ENCODE results near the gene PLEKHM2.
A peak's percentile ranks its signal among the peaks of the same experiment; 100 is the strongest.

Gene PLEKHM2

DNA sequence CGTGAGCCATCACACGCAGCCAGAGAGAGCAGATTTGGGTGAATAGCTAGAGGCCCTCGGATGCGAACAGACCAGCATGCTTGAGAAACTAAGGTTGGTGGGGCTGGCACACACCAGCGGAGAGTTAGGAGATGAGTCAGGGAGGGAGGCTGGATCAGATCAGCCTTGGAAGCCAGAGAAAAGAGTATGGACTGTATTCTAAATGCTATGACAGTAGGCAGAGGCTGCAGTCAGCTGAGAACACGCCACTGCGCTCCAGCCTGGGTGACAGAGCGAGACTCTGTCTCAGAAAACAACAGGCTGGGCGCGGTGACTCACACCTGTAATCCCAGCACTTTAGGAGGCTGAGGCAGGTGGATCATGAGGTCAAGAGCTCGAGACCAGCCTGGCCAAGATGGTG lies 4.0 kb upstream of the PLEKHM2 start:
- peak; percentile 45 for ATAC-seq
- TF ChIP-seq, protein P1, sequence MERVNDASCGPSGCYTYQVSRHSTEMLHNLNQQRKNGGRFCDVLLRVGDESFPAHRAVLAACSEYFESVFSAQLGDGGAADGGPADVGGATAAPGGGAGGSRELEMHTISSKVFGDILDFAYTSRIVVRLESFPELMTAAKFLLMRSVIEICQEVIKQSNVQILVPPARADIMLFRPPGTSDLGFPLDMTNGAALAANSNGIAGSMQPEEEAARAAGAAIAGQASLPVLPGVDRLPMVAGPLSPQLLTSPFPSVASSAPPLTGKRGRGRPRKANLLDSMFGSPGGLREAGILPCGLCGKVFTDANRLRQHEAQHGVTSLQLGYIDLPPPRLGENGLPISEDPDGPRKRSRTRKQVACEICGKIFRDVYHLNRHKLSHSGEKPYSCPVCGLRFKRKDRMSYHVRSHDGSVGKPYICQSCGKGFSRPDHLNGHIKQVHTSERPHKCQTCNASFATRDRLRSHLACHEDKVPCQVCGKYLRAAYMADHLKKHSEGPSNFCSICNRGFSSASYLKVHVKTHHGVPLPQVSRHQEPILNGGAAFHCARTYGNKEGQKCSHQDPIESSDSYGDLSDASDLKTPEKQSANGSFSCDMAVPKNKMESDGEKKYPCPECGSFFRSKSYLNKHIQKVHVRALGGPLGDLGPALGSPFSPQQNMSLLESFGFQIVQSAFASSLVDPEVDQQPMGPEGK (CRISPR knock-in tag; IDR thresholded peaks at IDR 0.05; ENCODE audit: borderline replicate concordance): no peak
- TF ChIP-seq TOX (CRISPR knock-in tag; IDR thresholded peaks at IDR 0.05; ENCODE audit: borderline replicate concordance) (no peak), ESRRG (CRISPR knock-in tag; IDR thresholded peaks at IDR 0.05) (no peak), ARNTL (CRISPR knock-in tag; IDR thresholded peaks at IDR 0.05; ENCODE audit: borderline replicate concordance, low read depth) (no peak), ZC3H10 (CRISPR knock-in tag; IDR thresholded peaks at IDR 0.05) (no peak), ISL1 (CRISPR knock-in tag; IDR thresholded peaks at IDR 0.05) (no peak), OSR1 (CRISPR knock-in tag; IDR thresholded peaks at IDR 0.05) (no peak), RARB (CRISPR knock-in tag; IDR thresholded peaks at IDR 0.05) (no peak), TCF4 (CRISPR knock-in tag; IDR thresholded peaks at IDR 0.05; ENCODE audit: borderline replicate concordance) (no peak), CSDC2 (CRISPR knock-in tag; IDR thresholded peaks at IDR 0.05) (no peak), ZFP3 (CRISPR knock-in tag; IDR thresholded peaks at IDR 0.05) (no peak), ZNF565 (CRISPR knock-in tag; conservative IDR thresholded peaks at IDR 0.05; ENCODE audit: low read depth) (no peak), ZNF70 (CRISPR knock-in tag; IDR thresholded peaks at IDR 0.05) (no peak), ZFP30 (CRISPR knock-in tag; IDR thresholded peaks at IDR 0.05) (no peak)
- TF ChIP-seq, protein P2, sequence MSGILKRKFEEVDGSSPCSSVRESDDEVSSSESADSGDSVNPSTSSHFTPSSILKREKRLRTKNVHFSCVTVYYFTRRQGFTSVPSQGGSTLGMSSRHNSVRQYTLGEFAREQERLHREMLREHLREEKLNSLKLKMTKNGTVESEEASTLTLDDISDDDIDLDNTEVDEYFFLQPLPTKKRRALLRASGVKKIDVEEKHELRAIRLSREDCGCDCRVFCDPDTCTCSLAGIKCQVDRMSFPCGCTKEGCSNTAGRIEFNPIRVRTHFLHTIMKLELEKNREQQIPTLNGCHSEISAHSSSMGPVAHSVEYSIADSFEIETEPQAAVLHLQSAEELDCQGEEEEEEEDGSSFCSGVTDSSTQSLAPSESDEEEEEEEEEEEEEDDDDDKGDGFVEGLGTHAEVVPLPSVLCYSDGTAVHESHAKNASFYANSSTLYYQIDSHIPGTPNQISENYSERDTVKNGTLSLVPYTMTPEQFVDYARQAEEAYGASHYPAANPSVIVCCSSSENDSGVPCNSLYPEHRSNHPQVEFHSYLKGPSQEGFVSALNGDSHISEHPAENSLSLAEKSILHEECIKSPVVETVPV (CRISPR knock-in tag; IDR thresholded peaks at IDR 0.05): no peak
- TF ChIP-seq, protein P3, sequence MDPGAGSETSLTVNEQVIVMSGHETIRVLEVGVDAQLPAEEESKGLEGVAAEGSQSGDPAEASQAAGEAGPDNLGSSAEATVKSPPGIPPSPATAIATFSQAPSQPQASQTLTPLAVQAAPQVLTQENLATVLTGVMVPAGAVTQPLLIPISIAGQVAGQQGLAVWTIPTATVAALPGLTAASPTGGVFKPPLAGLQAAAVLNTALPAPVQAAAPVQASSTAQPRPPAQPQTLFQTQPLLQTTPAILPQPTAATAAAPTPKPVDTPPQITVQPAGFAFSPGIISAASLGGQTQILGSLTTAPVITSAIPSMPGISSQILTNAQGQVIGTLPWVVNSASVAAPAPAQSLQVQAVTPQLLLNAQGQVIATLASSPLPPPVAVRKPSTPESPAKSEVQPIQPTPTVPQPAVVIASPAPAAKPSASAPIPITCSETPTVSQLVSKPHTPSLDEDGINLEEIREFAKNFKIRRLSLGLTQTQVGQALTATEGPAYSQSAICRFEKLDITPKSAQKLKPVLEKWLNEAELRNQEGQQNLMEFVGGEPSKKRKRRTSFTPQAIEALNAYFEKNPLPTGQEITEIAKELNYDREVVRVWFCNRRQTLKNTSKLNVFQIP (CRISPR knock-in tag; IDR thresholded peaks at IDR 0.05; ENCODE audit: borderline replicate concordance, low read depth): no peak

DNA sequence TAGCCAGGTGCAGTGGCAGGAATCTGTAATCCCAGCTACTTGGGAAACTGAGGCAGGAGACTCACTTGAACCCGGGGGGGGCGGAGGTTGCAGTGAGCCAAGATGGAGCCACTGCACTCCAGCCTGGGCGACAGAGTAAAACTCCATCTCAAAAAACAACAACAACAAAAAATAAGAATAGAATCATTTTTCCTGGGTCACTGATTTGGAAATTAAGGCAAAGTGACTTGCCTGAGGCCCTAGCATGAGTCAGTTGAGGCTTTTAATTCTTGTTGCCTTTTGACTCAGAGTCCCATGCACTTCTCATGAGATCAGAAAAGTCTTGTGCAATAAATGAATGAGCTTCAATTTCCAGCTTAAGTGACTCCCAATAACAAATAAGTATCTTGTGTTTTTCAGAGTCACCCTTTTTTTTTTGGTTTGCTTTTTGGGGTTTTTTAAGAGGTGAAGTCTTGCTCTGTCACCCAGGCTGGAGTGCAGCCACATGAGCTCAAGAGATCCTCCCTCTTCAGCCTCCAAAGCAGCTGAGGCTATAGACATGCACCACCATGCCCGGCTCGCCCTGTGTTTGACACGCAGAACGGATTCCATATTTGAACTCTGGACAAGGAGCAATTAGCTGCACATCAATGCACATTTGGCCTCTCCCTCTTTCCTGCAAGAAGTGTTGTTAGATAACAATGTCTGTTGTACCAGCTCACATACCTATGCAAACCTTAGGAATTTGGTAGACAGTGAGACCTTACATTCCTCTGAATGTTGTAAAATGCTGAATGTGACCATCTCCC lies 3.4 kb upstream of the PLEKHM2 start:
- ATAC-seq: no peak
- TF ChIP-seq TOX (CRISPR knock-in tag; IDR thresholded peaks at IDR 0.05; ENCODE audit: borderline replicate concordance): no peak
- TF ChIP-seq, protein P2 (CRISPR knock-in tag; IDR thresholded peaks at IDR 0.05): no peak
- TF ChIP-seq, protein P4, sequence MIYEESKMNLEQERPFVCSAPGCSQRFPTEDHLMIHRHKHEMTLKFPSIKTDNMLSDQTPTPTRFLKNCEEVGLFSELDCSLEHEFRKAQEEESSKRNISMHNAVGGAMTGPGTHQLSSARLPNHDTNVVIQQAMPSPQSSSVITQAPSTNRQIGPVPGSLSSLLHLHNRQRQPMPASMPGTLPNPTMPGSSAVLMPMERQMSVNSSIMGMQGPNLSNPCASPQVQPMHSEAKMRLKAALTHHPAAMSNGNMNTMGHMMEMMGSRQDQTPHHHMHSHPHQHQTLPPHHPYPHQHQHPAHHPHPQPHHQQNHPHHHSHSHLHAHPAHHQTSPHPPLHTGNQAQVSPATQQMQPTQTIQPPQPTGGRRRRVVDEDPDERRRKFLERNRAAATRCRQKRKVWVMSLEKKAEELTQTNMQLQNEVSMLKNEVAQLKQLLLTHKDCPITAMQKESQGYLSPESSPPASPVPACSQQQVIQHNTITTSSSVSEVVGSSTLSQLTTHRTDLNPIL (CRISPR knock-in tag; IDR thresholded peaks at IDR 0.05; ENCODE audit: low read depth): no peak
- TF ChIP-seq ZFP3 (CRISPR knock-in tag; IDR thresholded peaks at IDR 0.05): no peak
- no peak for TF ChIP-seq ZC3H10 (CRISPR knock-in tag; IDR thresholded peaks at IDR 0.05)
- no peak for TF ChIP-seq CSDC2 (CRISPR knock-in tag; IDR thresholded peaks at IDR 0.05)
- no peak for TF ChIP-seq ARNTL (CRISPR knock-in tag; IDR thresholded peaks at IDR 0.05; ENCODE audit: borderline replicate concordance, low read depth)
- no peak for TF ChIP-seq GLIS3 (CRISPR knock-in tag; IDR thresholded peaks at IDR 0.05)
- TF ChIP-seq SNAI2 (CRISPR knock-in tag; IDR thresholded peaks at IDR 0.05): no peak
- TF ChIP-seq, protein P5, sequence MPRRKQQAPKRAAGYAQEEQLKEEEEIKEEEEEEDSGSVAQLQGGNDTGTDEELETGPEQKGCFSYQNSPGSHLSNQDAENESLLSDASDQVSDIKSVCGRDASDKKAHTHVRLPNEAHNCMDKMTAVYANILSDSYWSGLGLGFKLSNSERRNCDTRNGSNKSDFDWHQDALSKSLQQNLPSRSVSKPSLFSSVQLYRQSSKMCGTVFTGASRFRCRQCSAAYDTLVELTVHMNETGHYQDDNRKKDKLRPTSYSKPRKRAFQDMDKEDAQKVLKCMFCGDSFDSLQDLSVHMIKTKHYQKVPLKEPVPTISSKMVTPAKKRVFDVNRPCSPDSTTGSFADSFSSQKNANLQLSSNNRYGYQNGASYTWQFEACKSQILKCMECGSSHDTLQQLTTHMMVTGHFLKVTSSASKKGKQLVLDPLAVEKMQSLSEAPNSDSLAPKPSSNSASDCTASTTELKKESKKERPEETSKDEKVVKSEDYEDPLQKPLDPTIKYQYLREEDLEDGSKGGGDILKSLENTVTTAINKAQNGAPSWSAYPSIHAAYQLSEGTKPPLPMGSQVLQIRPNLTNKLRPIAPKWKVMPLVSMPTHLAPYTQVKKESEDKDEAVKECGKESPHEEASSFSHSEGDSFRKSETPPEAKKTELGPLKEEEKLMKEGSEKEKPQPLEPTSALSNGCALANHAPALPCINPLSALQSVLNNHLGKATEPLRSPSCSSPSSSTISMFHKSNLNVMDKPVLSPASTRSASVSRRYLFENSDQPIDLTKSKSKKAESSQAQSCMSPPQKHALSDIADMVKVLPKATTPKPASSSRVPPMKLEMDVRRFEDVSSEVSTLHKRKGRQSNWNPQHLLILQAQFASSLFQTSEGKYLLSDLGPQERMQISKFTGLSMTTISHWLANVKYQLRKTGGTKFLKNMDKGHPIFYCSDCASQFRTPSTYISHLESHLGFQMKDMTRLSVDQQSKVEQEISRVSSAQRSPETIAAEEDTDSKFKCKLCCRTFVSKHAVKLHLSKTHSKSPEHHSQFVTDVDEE (CRISPR knock-in tag; IDR thresholded peaks at IDR 0.05): no peak
- TF ChIP-seq PPARA (CRISPR knock-in tag; IDR thresholded peaks at IDR 0.05; ENCODE audit: borderline replicate concordance): no peak
